PC-3 (cell line): ENCODE results near the gene GNG14.

ENCODE experiments used
- CTCF ChIP-seq: fragments of 300-600 bp; sonication (generic); conservative IDR thresholded peaks from 2 replicates; pipeline ENCODE4 v1.5.1; 2017; ENCODE audit warnings: antibody characterized with exemption, low read depth, mild to moderate bottlenecking, low read length
- EZH2 ChIP-seq: fragments of 300-600 bp; sonication (generic); IDR thresholded peaks from one replicate; pipeline ENCODE4 v1.6.1; 2017; ENCODE audit warnings: antibody characterized with exemption, mild to moderate bottlenecking, low read length; ENCODE audit not compliant: unreplicated experiment

- TF ChIP-seq CTCF (no peak), EZH2 (no peak)
Measured at GRCh38 chr19:12705169-12705568, 17.4 kb downstream of the GNG14 start.
